Adrenal gland (tissue), 5 donors: ENCODE data around the gene SEC14L5.

Experiments
- POLR2A ChIP-seq, 2 donors: fragments of 450-650 bp; IDR thresholded peaks; one replicate each; pipeline ENCODE4 v1.6.1; 2017; ENCODE audit warnings: antibody characterized with exemption in 2 of 2, mild to moderate bottlenecking in 2 of 2, moderate library complexity in 1 of 2
- TF ChIP-seq, protein P1 (sequence below), 6 experiments: fragments of 450-650 bp in 4 of 6; fragments of 200-600 bp in 2 of 6; sonication (generic) in 1 of 6; IDR thresholded peaks; 1 replicate in 5 of 6; 2 replicates in 1 of 6; pipeline versions ENCODE4 v1.5.1 to v1.8.0; 2016 to 2021; ENCODE audit warnings: antibody characterized with exemption in 6 of 6, mild to moderate bottlenecking in 2 of 6, moderate library complexity in 1 of 6
- donor health status: DM: no; HTN: no; CAD: no.

- TF ChIP-seq, protein P1, sequence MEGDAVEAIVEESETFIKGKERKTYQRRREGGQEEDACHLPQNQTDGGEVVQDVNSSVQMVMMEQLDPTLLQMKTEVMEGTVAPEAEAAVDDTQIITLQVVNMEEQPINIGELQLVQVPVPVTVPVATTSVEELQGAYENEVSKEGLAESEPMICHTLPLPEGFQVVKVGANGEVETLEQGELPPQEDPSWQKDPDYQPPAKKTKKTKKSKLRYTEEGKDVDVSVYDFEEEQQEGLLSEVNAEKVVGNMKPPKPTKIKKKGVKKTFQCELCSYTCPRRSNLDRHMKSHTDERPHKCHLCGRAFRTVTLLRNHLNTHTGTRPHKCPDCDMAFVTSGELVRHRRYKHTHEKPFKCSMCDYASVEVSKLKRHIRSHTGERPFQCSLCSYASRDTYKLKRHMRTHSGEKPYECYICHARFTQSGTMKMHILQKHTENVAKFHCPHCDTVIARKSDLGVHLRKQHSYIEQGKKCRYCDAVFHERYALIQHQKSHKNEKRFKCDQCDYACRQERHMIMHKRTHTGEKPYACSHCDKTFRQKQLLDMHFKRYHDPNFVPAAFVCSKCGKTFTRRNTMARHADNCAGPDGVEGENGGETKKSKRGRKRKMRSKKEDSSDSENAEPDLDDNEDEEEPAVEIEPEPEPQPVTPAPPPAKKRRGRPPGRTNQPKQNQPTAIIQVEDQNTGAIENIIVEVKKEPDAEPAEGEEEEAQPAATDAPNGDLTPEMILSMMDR (IDR thresholded peaks at IDR 0.05) = no peak
- TF ChIP-seq POLR2A (IDR thresholded peaks at IDR 0.05) = no peak
These were observed 57.2 kb downstream of the SEC14L5 start for GRCh38 chr16:5015351-5015750.
